Mesothelial cell of epicardium (in vitro differentiated cells): ENCODE measurements around the gene KCNRG. TPM values are rescaled to one million over a fixed set of nuclear protein-coding genes. Genes with fewer than 3 reads are reported as not detected.
A peak's percentile ranks its signal among the peaks of the same experiment; 100 is the strongest.

Experiments
- DNase-seq, 2 experiments: peaks; one replicate each; pipeline ENCODE4 v3.0.0; 2021; ENCODE audit warnings: low spot score in 2 of 2; ENCODE audit not compliant: unreplicated experiment in 2 of 2
- H3K27ac Mint-ChIP-seq: 2 replicates; pipeline ENCODE4 v1.8.0; 2021; ENCODE audit warnings: mixed read lengths
- H3K27me3 Mint-ChIP-seq: 2 replicates; pipeline ENCODE4 v1.8.0; 2021; ENCODE audit warnings: low read depth, mixed read lengths
- H3K36me3 Mint-ChIP-seq: 2 replicates; pipeline ENCODE4 v1.8.0; 2021; ENCODE audit warnings: mixed read lengths
- H3K4me1 Mint-ChIP-seq: 2 replicates; pipeline ENCODE4 v1.8.0; 2021; ENCODE audit warnings: mixed read lengths
- H3K4me3 Mint-ChIP-seq: 2 replicates; pipeline ENCODE4 v1.8.0; 2021; ENCODE audit warnings: mild to moderate bottlenecking, moderate library complexity, mixed read lengths
- H3K9me3 Mint-ChIP-seq: 2 replicates; pipeline ENCODE4 v1.8.0; 2021; ENCODE audit warnings: mixed read lengths
- total RNA-seq: library from RNA; stranded (reverse); gene quantifications from 3 replicates; pipeline ENCODE4 v1.2.1, GENCODE V29; 2021
- TF ChIP-seq, protein P1 (sequence below): fragments of 200-600 bp; sonication (generic); IDR thresholded peaks from one replicate; pipeline ENCODE4 v1.5.0; 2021; ENCODE audit warnings: antibody characterized with exemption; ENCODE audit not compliant: unreplicated experiment

Gene KCNRG, protein sequence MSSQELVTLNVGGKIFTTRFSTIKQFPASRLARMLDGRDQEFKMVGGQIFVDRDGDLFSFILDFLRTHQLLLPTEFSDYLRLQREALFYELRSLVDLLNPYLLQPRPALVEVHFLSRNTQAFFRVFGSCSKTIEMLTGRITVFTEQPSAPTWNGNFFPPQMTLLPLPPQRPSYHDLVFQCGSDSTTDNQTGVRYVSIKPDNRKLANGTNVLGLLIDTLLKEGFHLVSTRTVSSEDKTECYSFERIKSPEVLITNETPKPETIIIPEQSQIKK
- 0.88 to 1.4 TPM (median 1.3 TPM) in 3 replicates for total RNA-seq

DNA sequence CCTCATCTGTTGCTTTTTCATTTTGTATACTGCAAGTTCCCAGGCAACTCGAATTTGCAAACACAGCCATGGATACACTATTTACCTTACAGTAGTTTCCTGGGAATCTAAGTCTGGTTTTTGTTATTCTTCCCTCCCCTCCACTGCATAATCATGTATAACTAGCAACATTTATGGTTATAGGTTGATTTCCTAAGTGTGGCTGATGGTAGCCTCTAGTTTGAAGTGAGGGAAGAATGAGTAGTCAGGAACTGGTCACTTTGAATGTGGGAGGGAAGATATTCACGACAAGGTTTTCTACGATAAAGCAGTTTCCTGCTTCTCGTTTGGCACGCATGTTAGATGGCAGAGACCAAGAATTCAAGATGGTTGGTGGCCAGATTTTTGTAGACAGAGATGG lies at the start of gene KCNRG:
TSS of gene KCNRG (plus strand) at position 187 of the 400 bp plus-strand sequence. CDS start at position 237, 50 bp downstream.
- no peaks in the 10 kb centered on the region for H3K27me3 Mint-ChIP-seq
- peaks cover 12% of the 10 kb centered on the region for H3K4me1 Mint-ChIP-seq
- DNase-seq = no peak
- H3K36me3 Mint-ChIP-seq = peaks cover 51% of the 10 kb centered on the region
- peak within 1 kb of the TSS; percentile 54 for H3K27ac Mint-ChIP-seq
- H3K9me3 Mint-ChIP-seq = peaks cover 3% of the 10 kb centered on the region
- TF ChIP-seq, protein P1, sequence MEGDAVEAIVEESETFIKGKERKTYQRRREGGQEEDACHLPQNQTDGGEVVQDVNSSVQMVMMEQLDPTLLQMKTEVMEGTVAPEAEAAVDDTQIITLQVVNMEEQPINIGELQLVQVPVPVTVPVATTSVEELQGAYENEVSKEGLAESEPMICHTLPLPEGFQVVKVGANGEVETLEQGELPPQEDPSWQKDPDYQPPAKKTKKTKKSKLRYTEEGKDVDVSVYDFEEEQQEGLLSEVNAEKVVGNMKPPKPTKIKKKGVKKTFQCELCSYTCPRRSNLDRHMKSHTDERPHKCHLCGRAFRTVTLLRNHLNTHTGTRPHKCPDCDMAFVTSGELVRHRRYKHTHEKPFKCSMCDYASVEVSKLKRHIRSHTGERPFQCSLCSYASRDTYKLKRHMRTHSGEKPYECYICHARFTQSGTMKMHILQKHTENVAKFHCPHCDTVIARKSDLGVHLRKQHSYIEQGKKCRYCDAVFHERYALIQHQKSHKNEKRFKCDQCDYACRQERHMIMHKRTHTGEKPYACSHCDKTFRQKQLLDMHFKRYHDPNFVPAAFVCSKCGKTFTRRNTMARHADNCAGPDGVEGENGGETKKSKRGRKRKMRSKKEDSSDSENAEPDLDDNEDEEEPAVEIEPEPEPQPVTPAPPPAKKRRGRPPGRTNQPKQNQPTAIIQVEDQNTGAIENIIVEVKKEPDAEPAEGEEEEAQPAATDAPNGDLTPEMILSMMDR = no peak
- H3K4me3 Mint-ChIP-seq = no peak within 1 kb of the TSS

DNA sequence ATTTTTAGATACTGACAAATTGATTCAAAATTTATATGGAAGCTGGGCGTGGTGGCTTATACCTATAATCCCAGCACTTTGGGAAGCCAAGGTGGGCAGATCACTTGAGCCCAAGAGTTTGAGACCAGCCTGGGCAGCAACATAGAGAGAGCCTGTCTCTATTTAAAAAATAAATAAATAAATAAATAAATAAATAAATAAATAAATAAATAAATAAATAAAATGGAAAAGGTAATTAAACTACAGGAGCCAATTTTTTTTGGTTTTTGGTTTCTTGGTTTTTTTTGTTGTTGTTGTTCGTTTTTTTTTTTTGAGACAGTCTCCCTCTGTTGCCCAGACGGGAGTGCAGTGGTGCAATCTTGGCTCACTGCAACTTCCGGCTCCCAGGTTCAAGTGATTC lies 47.8 kb upstream of the KCNRG start:
- H3K36me3 Mint-ChIP-seq = peaks cover 8% of the 10 kb centered on the region
- H3K4me3 Mint-ChIP-seq = no peak overlapping the region
- no peak overlapping the region for H3K27ac Mint-ChIP-seq
- no peak for DNase-seq
- H3K27me3 Mint-ChIP-seq = no peaks in the 10 kb centered on the region
- H3K4me1 Mint-ChIP-seq = no peaks in the 10 kb centered on the region
- peaks cover 44% of the 10 kb centered on the region for H3K9me3 Mint-ChIP-seq
- TF ChIP-seq, protein P1 = no peak

DNA sequence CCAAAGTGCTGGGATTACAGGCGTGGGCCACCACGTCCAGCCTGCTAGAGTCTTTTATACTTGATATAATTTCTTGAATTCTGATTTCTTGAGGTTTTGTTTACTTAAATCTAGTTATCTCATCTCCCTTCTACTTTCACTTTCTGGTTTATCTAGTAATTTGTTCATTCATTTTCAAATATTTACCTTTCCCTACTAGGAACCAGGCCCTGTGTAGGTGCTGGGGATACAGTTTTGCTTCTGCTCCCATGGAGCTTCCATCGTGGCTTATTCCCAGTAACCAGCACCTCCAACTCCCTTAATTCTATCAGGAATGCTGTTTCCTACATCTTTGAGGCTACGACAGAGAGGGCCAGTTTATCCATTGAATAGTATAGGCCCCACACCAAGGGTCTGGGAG lies 42.5 kb upstream of the KCNRG start:
- Mint-ChIP-seq H3K4me1 (no peaks in the 10 kb centered on the region), H3K9me3 (no peaks in the 10 kb centered on the region), H3K27ac (no peak overlapping the region), H3K4me3 (no peak overlapping the region), H3K27me3 (no peaks in the 10 kb centered on the region), H3K36me3 (no peaks in the 10 kb centered on the region)
- TF ChIP-seq, protein P1 = no peak
- DNase-seq = no peak

DNA sequence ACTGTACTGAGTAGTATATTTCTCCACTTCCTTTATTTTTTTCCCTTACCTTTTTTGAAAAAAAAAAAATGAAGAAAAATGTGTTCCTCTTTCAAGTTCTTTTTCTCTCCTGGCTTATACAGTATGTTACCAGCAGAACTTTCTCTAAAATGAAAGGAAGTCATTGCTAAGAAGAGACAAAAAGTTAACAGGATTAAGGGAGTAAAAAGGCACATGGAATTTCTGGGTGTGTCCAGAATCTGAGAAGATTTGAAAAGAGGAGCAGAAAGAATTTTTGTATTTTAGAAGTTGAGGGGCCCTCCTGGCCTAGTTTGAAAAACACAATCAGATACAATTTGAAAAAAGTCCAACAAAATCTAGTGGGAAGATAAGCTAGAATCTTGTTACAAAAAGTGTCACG lies 39.4 kb upstream of the KCNRG start:
- Mint-ChIP-seq H3K27me3 (no peaks in the 10 kb centered on the region), H3K36me3 (no peaks in the 10 kb centered on the region), H3K27ac (no peak overlapping the region), H3K4me3 (no peak overlapping the region), H3K9me3 (no peaks in the 10 kb centered on the region), H3K4me1 (no peaks in the 10 kb centered on the region)
- DNase-seq = no peak
- TF ChIP-seq, protein P1 = no peak

DNA sequence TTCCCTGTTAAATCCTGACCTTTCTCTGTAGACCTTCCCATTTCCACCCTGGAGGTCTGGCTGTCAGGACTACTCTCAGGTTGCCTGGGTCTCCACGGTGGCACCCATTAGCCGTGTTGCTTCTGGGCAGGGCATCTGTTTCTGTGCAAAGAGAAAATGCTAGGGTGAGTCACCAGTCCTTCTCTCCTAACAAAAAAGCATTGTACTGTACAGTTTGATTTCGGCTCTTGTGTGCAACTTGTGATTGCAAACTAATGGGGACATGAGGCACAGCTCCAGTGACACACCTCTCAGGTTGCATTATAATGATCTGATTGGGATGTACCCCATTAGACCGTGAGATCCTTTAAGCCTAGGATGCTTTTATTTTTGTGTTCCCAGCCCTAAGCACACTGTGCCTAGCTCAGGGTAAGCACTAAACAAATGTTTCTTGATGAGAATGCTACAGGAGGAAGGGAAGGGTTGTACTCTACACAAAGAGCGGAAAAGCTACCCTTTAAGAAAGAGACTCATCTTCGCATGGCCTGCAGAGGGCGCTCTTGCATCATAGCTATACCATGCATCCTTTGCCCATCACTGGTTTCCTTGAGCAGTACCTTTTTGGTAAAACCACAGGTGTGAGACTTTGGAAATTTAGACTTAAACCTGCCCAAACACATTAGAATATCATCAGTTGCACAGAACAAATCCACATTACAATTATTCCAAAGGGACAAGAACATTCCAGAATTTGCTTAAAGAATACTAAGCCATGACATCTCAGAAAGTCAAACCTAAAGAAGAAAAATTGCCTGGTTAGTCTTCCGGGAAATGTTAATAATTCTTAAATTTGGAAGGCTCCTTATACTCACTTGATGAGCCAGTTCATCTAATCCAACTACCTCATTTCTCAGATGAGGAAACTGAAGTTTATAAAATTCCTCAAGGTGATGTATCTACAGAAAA lies 38.7 kb upstream of the KCNRG start:
- Mint-ChIP-seq H3K9me3 (no peaks in the 10 kb centered on the region), H3K36me3 (no peaks in the 10 kb centered on the region), H3K4me3 (no peak overlapping the region), H3K27ac (no peak overlapping the region), H3K4me1 (no peaks in the 10 kb centered on the region), H3K27me3 (no peaks in the 10 kb centered on the region)
- peak; percentile 55 to 78 for DNase-seq
- TF ChIP-seq, protein P1 = peak; percentile 88
